Activated CD4-positive, alpha-beta T cell treated with anti-CD3 and anti-CD28 coated beads for 4 hours (primary cell): ENCODE results near the gene PRRC2A.

Experiments used
- DNase-seq, 2 donors: peaks; one replicate each; pipeline ENCODE4 v3.0.0-alpha.2; 2020

Gene PRRC2A

DNA sequence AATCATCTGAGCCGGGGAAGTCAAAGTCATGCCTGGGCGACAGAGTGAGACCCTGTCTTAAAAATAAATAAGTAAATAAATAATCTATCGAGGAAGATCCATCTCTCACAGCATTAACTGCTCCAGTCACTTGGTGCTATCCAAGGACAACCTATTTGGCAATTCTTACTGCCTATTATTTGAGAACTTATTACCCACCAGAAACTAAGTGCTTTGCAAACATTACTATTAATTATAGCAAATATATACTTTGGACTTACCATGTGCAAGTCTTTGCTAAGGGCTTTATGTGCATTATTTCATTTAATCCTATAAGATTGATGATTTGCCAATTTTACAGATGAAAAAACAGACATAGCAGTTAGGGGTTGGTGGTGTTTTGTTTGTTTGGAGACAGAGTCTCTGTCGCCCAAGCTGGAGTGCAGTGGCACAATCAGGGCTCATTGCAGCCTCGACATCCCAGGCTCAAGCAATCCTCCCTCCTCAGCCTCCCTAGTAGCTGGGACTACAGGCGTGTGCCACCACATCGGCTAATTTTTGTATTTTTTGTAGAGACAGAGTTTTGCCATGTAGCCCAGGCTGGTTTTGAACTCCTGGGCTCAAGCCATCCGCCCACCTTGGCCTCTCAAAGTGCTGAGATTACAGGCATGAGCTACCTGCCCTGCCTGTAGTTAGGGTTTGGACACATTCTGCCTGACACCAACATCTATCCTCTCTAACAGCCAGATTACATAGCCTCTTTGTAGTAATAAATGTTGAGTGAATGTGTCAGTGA lies 34.2 kb downstream of the PRRC2A start:
- DNase-seq: no peak

GRCh38 chr6:31655349-31656237 lies 35.1 kb downstream of the PRRC2A start, which contains the start of gene APOM:
TSS of gene APOM (plus strand) at chr6:31655894. CDS start at chr6:31655967, 73 bp downstream.
- no peak for DNase-seq

DNA sequence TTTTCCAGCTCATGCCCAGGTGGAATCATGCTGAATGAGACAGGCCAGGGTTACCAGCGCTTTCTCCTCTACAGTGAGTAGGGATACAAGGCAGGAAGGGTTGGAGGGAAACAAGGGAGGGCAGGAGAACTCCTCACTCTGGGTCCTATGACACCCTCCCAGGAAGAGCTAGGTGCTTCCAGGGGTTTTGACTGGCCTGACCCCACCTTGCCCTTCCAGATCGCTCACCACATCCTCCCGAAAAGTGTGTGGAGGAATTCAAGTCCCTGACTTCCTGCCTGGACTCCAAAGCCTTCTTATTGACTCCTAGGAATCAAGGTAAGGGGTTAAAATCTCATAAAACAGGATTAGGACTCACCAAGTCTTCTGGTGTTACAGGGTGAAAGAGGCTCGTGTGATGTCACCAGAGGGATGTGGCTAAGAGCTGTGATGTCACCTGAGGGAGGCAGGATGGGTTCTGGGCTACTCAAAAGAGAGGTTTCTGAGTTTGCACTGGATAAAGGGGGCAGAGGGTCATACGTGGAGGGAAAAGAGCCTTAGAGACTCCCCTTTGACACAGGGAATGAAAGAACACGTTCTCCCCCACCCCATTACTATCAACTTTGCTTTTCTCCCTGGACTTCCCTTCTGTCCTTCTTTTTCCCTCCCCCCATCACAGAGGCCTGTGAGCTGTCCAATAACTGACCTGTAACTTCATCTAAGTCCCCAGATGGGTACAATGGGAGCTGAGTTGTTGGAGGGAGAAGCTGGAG lies 37.1 kb downstream of the PRRC2A start:
- DNase-seq: peak in 1 of 2 donors; percentile 25

DNA sequence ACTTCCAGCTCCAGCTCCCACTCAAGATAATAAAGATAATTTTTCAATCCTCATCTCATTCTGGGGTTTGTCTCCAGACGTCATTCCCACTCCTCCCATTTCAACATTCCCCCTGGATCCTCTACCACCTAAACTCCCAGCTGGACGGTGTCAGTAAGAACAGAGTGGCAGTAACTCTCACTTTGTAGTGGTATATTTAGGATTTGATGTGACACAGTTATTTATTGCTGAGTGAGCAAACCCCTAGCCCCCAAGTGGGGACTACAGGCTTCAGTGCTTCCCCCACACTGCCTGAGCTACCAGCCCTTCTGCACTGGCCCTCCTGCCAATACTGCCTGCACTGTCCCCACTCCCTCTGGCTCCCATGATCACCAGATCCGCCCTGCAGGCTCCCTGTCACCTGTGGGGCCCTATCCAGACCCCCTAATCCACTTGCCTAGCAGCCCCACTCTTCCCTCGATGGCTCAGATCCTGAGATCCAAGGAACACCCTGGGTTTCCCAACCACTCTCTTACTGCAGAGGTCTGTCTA lies 37.7 kb downstream of the PRRC2A start:
- DNase-seq: no peak

DNA sequence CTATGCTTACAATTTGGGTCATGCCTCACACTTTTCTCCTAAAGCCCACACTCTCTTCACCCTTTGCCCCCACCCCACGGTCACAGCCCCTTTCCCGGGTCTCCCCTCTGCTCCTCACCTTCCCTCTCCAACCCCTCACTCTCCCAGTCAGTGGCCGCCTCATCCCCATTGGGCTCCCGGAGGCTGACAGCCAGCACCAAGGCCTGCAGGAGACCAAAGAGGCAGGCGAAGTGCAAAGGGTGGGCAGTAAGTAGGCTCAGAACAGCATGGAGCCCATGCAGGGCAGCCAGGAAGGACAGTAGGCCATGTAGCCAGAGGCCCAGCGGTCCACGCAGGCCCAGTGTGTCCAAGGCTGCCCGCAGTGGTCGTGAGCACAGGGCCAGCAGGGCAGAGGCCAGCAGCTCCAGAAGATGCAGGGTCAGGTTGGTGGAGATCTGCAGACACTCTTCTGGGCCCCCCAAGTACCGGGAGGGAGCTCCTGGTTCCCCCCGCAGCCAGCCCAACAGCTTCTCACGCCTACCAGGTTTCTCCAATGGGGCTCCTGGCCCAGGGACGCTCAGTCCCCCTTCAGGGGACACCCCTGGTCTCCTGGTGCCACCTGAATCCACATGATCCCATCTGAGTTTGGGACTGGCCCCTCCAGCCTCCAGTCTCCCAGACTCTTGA lies 38.6 kb downstream of the PRRC2A start:
- no peak for DNase-seq

DNA sequence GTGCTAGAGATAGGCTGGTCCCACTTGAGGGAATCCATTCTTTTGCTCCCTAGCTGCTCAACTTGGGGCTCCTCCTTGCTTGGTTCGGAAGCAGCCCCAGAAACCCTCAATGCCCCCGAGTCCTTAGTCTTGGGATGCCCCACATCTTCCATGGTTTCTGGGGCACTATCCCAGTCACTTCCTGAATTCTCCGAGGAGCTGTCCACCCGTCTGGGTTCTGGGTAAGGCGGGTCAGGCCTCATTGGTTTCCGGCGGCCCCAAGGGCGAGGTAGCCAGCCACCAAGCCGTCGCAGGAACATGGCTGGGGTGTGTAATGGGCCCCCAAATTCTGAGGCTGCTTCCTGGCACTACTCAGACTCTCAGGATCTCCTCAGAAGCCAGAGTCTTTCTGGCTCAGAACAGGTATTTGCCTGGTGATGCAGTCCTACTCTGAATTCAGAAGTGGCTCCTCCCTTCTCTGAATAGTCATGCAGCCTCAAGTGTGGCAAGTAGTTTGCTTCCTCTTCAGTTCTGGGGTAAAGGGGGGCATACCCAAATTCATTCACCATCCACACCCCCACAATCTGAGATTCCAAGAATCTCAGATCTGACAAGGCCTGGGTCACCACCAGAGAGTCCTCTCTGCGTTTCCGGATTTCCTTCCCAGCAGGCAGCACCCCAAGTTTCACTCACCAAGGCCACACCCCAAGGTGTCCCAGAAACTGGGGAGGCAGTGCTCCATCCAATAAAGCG lies 39.3 kb downstream of the PRRC2A start:
- DNase-seq: peak in 1 of 2 donors; percentile 41

DNA sequence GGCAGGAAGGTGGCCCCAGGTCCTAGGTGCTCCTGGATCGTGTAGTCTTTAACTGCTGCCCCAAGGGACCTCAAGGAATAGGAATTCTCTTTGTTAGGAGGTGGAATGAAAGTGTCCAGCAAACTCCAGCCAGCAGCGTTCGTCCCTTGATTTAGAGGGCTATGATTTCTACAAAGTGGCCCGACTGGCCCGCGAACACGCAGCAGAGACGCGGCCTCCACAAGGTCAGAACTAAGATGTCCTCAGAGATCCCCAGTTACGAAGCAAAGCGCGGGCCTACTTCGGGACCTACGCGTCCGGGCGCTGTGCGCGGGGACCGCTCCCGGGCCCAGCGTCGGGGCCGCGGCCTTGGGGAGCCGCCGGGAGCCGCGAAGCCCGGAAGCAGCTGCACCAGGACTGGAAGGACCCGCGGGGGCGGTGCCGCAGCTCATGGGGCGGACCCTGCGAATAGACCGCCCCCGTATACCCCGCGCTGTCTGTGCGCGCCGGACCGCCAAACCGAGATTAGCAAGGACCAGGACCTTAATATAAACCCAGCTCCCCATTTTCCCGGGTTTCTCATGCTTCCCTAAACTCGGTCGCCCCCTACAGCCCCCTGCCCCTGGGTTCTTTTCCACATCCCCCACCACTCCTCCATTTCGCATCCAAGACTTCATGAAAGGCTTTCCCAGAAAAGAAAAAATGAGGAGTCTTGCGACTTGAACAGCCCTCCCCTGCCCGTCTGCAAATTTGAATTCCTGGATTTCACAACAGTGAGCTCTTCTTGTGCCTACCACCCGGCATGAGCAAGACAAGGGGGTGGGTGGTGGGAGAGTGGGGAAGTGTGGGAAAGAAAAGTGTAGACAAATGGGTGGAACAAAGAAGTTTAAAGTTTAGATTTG lies 40.1 kb downstream of the PRRC2A start, which contains the start of gene C6orf47:
TSS of gene C6orf47 (minus strand) at position 398 of the 881 bp plus-strand sequence. CDS start 831 bp downstream, outside the sequence.
- peak; percentile 71 to 80 for DNase-seq

- no peak for DNase-seq
These were observed 41.0 kb downstream of the PRRC2A start for GRCh38 chr6:31661262-31662123.

GRCh38 chr6:31662124-31662723 lies 41.7 kb downstream of the PRRC2A start:
- no peak for DNase-seq

GRCh38 chr6:31663126-31663960 lies 42.8 kb downstream of the PRRC2A start:
- DNase-seq: no peak

DNA sequence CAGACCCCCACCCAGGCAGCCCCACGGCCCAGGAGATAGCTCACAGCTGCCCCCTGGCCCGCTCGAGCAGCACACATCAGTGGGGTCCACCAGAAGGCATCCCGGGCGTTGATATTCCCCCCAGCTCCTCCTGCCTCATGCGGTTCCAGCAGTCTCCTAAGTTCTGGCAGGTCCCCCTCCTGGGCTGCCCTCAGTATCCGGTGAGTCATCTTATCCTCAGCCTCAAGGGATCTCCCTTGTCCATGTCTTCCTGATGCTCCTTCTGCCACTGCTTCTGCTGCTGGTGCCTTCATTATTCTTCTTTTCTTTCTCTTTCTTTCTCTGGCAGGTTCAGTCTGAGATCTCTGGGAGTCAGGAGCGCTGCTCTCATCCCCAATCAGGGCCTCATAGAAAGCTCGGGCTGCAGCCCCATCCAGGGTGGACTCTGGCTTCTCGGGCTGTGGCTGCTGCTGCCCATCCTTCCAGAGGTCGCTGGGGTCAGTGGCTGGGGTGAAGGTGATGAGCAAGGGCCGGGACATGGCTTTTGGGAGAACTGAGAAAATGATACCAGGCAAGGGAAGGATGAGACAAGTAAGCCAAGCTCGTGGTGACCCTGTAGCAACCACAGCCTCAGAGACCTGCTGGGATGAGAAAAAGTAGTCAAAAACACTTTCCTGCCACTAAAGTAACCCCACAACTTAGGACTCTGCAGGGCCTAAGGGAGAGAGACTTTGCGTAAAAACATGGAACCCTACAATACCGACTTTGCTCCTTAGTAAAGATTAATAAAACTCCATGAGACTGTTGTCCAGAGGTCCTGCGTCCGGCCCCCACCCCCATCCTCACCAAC lies 43.7 kb downstream of the PRRC2A start:
- no peak for DNase-seq

DNA sequence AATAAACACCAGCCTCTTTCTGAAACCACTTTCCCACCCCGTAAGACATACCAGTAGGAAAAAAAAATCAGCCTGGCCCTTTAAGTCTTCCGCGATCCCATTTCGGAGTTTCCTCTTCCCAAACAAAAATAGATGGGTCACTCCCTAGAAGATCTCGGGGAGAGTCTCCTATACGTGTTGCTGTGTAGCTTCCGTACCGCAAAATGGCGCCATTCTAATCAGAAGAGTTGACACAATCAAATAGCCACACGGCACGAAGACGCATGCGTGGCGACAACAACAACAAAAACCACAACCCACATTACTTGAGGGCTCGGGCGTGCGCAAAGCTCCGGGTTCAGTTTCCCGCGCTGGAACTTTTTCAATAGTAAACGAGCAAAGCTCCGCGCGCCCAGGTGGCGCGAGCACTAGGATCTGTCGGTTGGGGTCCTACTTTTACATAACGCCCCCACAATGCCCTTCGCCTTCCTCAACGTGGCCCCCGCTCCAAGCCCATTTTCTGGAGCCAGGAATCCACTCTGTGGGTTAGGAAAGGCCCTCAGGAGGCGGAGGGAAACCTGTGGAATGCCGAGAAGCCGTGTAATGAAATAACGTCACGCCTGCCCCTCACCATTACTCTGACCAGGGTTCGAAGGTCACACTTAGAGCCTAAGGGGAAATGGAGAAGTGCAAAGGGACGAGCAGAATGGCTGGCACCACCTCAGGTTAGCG lies 44.4 kb downstream of the PRRC2A start, which contains the start of gene GPANK1:
TSS of gene GPANK1 (minus strand) at position 208 of the 711 bp plus-strand sequence. CDS start 519 bp downstream, outside the sequence.
- peak; percentile 85 to 87 for DNase-seq

DNA sequence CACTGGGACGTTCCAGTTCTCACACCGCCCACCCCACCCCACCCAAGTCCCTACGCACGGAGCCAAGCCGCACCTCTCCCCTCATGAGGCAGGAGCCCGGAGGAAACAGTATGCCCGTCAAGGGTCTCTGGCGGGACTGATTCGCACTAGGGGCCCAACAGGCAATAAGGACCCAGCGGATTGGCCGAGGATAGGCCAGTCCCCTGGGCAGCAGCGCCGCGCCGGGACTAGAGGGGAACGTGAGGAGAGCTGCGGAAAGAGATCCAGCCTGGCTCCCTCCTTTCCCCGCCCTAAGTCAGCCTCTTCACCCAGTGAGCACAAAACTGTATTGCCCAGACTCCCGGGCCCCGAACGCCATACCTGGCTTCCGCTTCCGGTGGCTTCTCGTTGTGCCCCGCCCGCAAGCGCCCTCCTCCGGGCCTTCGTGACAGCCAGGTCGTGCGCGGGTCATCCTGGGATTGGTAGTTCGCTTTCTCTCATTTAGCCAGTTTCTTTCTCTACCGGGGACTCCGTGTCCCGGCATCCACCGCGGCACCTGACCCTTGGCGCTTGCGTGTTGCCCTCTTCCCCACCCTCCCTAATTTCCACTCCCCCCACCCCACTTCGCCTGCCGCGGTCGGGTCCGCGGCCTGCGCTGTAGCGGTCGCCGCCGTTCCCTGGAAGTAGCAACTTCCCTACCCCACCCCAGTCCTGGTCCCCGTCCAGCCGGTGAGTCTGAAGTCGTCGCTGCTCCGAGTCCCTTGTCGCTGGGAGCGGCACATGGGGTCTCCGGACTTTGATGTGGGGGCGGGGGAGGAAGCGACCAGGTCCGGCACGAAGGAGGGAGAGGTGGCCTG lies 45.2 kb downstream of the PRRC2A start, which contains the start of gene CSNK2B:
TSS of gene CSNK2B (plus strand) at position 580 of the 836 bp plus-strand sequence. CDS start 752 bp downstream, outside the sequence.
- DNase-seq: peak; percentile 97 to 98

DNA sequence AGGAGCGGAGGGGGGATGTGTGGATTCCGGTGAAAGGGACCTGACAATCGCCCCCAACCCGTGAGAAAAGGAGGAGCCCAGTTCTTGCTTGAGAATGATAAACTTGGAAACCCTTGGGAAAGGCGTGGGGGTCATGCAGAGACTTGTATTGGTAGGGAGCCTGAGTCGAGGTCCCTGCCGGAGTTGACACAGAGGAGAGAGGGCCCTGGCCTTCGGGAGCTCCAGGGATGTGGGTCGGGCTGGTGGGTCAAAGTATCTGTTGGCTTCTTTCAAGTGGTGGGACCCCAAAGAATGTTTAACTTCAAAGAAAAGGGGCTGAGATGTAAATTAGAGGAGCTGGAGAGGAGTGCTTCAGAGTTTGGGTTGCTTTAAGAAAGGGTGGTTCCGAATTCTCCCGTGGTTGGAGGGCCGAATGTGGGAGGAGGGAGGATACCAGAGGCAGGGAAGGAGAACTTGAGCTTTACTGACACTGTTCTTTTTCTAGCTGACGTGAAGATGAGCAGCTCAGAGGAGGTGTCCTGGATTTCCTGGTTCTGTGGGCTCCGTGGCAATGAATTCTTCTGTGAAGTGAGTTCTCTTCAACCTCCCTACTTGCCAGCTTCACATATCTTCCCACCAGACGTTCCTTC lies 45.9 kb downstream of the PRRC2A start:
- DNase-seq: no peak
